Measurements from ENCODE around the gene TMEM17. TPM values are rescaled to one million over a fixed set of nuclear protein-coding genes. Genes with fewer than 3 reads are reported as not detected.
A peak's percentile ranks its signal among the peaks of the same experiment; 100 is the strongest.

Gene TMEM17
- total RNA-seq, 1 donor from 2014 or later: 1.8 TPM

DNA sequence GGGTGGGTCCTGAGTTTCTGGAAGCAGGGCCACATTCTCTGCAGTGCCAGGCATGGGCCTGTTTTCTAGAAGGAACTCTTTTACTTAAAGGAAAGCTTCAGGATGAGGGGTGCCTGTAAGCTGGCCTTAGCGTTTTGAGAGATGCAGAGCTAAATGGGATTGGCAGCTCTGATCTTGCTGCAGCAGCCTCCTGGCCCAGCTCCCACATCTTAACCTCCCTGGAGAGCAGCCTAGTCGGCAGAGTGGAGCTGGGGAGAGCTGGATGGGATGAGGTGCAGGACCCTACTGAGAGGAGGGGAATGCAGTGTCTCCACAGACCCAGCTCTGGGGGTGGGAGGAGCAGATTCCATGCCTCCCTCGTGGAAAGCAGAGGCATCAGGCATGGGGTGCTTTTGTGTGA lies 52.0 kb downstream of the TMEM17 start:
- H3K9me3 Mint-ChIP-seq: no peaks in the 10 kb centered on the region
- TF ChIP-seq EZH2phosphoT487 (IDR thresholded peaks at IDR 0.05) (no peak), EZH2 (IDR thresholded peaks at IDR 0.05) (no peak)
- TF ChIP-seq, protein P1, sequence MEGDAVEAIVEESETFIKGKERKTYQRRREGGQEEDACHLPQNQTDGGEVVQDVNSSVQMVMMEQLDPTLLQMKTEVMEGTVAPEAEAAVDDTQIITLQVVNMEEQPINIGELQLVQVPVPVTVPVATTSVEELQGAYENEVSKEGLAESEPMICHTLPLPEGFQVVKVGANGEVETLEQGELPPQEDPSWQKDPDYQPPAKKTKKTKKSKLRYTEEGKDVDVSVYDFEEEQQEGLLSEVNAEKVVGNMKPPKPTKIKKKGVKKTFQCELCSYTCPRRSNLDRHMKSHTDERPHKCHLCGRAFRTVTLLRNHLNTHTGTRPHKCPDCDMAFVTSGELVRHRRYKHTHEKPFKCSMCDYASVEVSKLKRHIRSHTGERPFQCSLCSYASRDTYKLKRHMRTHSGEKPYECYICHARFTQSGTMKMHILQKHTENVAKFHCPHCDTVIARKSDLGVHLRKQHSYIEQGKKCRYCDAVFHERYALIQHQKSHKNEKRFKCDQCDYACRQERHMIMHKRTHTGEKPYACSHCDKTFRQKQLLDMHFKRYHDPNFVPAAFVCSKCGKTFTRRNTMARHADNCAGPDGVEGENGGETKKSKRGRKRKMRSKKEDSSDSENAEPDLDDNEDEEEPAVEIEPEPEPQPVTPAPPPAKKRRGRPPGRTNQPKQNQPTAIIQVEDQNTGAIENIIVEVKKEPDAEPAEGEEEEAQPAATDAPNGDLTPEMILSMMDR (IDR thresholded peaks at IDR 0.05): no peak
- no peaks in the 10 kb centered on the region for H3K9me3 ChIP-seq (ENCODE audit: low read depth)
- H3K36me3 Mint-ChIP-seq: no peaks in the 10 kb centered on the region
- H3K4me1 ChIP-seq: peaks cover 14% of the 10 kb centered on the region
- no peak for DNase-seq (ENCODE audit: low spot score)
- H3K4me1 Mint-ChIP-seq: peaks cover 26% of the 10 kb centered on the region
- no peak overlapping the region for H3K4me3 Mint-ChIP-seq
- no peak overlapping the region for H3K4me2 ChIP-seq
- no peak overlapping the region for H3K9ac ChIP-seq
- no peak overlapping the region for H3K4me3 ChIP-seq
- no peak overlapping the region for H3K27ac Mint-ChIP-seq
- peaks cover 17% of the 10 kb centered on the region for H3F3A ChIP-seq (ENCODE audit: low read depth)
- H2AFZ ChIP-seq (replicated peaks): peak overlapping the region; percentile 63
- no peaks in the 10 kb centered on the region for H3K36me3 ChIP-seq
- H3K27me3 ChIP-seq: no peaks in the 10 kb centered on the region
- H3K27ac ChIP-seq: no peak overlapping the region
- H3K27me3 Mint-ChIP-seq (ENCODE audit: insufficient read depth, low read depth): peaks cover 7% of the 10 kb centered on the region
- H4K20me1 ChIP-seq (ENCODE audit: low read depth): no peaks in the 10 kb centered on the region
- no peaks in the 10 kb centered on the region for H3K79me2 ChIP-seq (ENCODE audit: low read depth)

DNA sequence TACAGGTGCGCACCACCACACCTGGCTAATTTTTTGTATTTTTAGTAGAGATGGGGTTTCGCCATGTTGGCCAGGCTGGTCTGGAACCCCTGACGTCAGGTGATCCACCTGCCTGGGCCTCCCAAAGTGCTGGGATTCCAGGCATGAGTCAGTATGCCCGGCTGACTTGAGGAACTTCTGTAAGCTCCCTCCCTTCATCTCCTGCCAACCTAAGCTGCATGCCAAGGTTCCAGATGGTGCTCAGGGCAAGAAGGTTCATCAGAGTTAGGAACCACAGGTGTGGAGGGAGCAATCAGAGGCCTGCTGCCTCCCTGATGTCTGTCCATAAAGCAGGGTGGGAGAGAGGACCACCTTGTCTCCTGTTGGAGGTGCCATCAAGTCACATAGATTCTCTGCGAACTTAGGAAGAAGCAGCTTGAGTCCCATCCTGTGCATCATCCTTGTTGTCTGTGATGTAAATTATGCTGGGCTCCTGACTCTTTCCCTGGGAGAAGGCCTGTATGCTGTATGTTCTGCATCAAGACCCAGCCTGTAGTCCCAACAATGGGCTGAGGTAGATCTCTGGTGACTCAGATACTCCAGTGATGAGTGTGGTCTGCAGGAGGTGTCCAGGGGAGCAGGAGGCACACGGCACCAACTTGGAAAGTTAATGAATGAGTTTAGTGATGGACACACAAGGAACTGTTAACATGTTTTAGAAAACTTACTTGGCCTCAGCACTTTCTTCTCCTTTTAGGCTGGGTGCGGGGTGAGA lies 53.1 kb downstream of the TMEM17 start:
- H3K4me1 Mint-ChIP-seq: peaks cover 19% of the 10 kb centered on the region
- no peaks in the 10 kb centered on the region for H3K9me3 ChIP-seq (ENCODE audit: low read depth)

GRCh38 chr2:62450716-62451191 lies 55.2 kb downstream of the TMEM17 start:
- no peaks in the 10 kb centered on the region for H3K9me3 Mint-ChIP-seq
- Histone ChIP-seq H3K36me3 (no peaks in the 10 kb centered on the region), H3F3A (ENCODE audit: low read depth) (peaks cover under 1% of the 10 kb centered on the region), H3K4me2 (no peak overlapping the region), H3K79me2 (ENCODE audit: low read depth) (no peaks in the 10 kb centered on the region), H3K27me3 (no peaks in the 10 kb centered on the region), H3K4me1 (peaks cover 4% of the 10 kb centered on the region), H2AFZ (replicated peaks) (no peak overlapping the region), H3K4me3 (no peak overlapping the region), H3K27ac (no peak overlapping the region), H3K9me3 (ENCODE audit: low read depth) (no peaks in the 10 kb centered on the region), H3K9ac (no peak overlapping the region), H4K20me1 (ENCODE audit: low read depth) (no peaks in the 10 kb centered on the region)
- no peak overlapping the region for H3K4me3 Mint-ChIP-seq
- no peak for DNase-seq (ENCODE audit: low spot score)
- TF ChIP-seq EZH2phosphoT487 (IDR thresholded peaks at IDR 0.05) (no peak), EZH2 (IDR thresholded peaks at IDR 0.05) (no peak)
- TF ChIP-seq, protein P1 (IDR thresholded peaks at IDR 0.05): no peak
- H3K27ac Mint-ChIP-seq: no peak overlapping the region
- H3K4me1 Mint-ChIP-seq: peaks cover 4% of the 10 kb centered on the region
- H3K27me3 Mint-ChIP-seq (ENCODE audit: insufficient read depth, low read depth): peaks cover 7% of the 10 kb centered on the region
- H3K36me3 Mint-ChIP-seq: no peaks in the 10 kb centered on the region

More for the DNA sequence above, 53.1 kb downstream of the TMEM17 start:
- Mint-ChIP-seq H3K4me3 (no peak overlapping the region), H3K27me3 (ENCODE audit: insufficient read depth, low read depth) (peaks cover 7% of the 10 kb centered on the region), H3K9me3 (no peaks in the 10 kb centered on the region), H3K27ac (no peak overlapping the region), H3K36me3 (no peaks in the 10 kb centered on the region)
- Histone ChIP-seq H3F3A (ENCODE audit: low read depth) (peaks cover 15% of the 10 kb centered on the region), H2AFZ (replicated peaks) (no peak overlapping the region), H3K27ac (no peak overlapping the region), H4K20me1 (ENCODE audit: low read depth) (no peaks in the 10 kb centered on the region), H3K79me2 (ENCODE audit: low read depth) (no peaks in the 10 kb centered on the region), H3K36me3 (no peaks in the 10 kb centered on the region), H3K27me3 (no peaks in the 10 kb centered on the region), H3K9ac (no peak overlapping the region), H3K4me1 (peaks cover 12% of the 10 kb centered on the region), H3K4me3 (no peak overlapping the region), H3K4me2 (no peak overlapping the region)
- DNase-seq (ENCODE audit: low spot score): no peak
- TF ChIP-seq EZH2phosphoT487 (IDR thresholded peaks at IDR 0.05): no peak
- no peak for TF ChIP-seq EZH2 (IDR thresholded peaks at IDR 0.05)
- TF ChIP-seq, protein P1 (IDR thresholded peaks at IDR 0.05): no peak

Small RNA genes within 50 kb of the gene (small RNA-seq; reads per million reads assigned to genes)
- not detected for gene AC107083.1
- gene RN7SL18P: not detected

Other genes with a start within 250 kb of the TMEM17 start
- gene EHBP1, start 199.5 kb upstream of the TMEM17 start, total RNA-seq (ENCODE audit: low replicate concordance): 51.5 and 65.8 TPM in 2 replicates

Data from neural progenitor cell (in vitro differentiated cells).